ENCODE measurements around the gene DNAJC5G.
A peak's percentile ranks its signal among the peaks of the same experiment; 100 is the strongest.

Gene DNAJC5G

GRCh38 chr2:27320958-27321543, 45.8 kb downstream of the DNAJC5G start:
- ATAC-seq (ENCODE audit: low read depth) = peak; percentile 85
- peak; percentile 96 for DNase-seq (ENCODE audit: low spot score)
- peak; percentile 80 for TF ChIP-seq CTCF (IDR thresholded peaks at IDR 0.05; ENCODE audit: poor library complexity, severe bottlenecking)
- Histone ChIP-seq H3K4me1 (ENCODE audit: insufficient read depth, poor library complexity, severe bottlenecking) (peaks cover 13% of the 10 kb centered on the region), H3K4me3 (ENCODE audit: severe bottlenecking) (no peak overlapping the region), H3K9me3 (ENCODE audit: severe bottlenecking) (no peaks in the 10 kb centered on the region), H3K27me3 (ENCODE audit: insufficient read depth, poor library complexity, severe bottlenecking) (no peaks in the 10 kb centered on the region), H3K27ac (ENCODE audit: poor library complexity, severe bottlenecking) (peak overlapping the region; percentile 85), H3K36me3 (ENCODE audit: low read depth) (no peaks in the 10 kb centered on the region)

GRCh38 chr2:27322301-27322765, 47.1 kb downstream of the DNAJC5G start:
- H3K27ac ChIP-seq (ENCODE audit: poor library complexity, severe bottlenecking) = peak overlapping the region; percentile 85
- peak overlapping the region; percentile 70 for H3K4me3 ChIP-seq (ENCODE audit: severe bottlenecking)
- no peaks in the 10 kb centered on the region for H3K9me3 ChIP-seq (ENCODE audit: severe bottlenecking)
- TF ChIP-seq CTCF (IDR thresholded peaks at IDR 0.05; ENCODE audit: poor library complexity, severe bottlenecking) = no peak
- DNase-seq (ENCODE audit: low spot score) (no peak), ATAC-seq (ENCODE audit: low read depth) (no peak; the same call in 2 of the 3 replicates)
- H3K36me3 ChIP-seq (ENCODE audit: low read depth) = no peaks in the 10 kb centered on the region; the same call in 1 of the 2 replicates
- H3K27me3 ChIP-seq (ENCODE audit: insufficient read depth, poor library complexity, severe bottlenecking) = no peaks in the 10 kb centered on the region
- H3K4me1 ChIP-seq (ENCODE audit: insufficient read depth, poor library complexity, severe bottlenecking) = peaks cover 13% of the 10 kb centered on the region

DNA sequence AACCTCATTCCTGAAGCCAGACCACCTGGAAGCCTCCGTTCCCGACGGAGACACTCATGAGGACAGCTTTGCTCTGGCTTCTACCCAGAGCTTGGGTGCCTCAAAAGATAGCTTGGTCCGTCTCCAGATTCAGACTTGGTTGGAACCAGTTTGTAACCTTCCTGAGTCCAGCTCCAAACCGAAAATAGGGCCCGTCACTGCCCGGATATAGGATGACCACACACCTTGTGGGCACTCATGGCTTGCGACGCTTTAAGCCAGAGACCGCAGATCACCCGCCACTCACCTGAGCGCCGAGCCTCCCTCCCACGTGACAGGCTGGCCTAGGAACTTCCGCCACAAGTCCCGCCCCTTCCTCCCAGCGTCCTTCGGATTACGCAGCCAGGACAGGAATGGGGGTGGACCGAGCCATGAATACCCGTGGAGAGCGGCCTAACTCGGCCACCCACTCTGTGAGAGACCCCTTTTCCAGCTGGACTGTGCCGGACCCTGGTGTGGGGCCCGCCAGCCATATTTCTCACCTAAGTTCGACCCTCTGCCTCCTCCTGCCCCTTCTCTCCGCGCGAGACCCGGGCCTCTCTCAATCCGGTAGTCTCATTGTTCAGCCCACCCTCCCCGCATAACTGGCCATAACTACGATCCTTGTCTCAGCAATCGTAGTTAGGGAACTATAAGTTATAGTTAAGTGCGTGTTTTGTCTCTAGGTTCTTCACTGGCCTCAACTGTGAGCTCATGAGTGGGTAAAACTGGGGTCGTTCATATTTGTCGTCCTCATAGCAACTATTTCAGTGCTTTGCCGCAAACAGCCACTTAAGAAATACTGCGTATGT, 47.7 kb downstream of the DNAJC5G start, which contains the start of gene MPV17:
Gene MPV17 (minus strand): TSS at position 332 of the 830 bp plus-strand sequence. CDS start 580 bp downstream, outside the sequence.
- ATAC-seq (ENCODE audit: low read depth) = peak; percentile 79
- no peaks in the 10 kb centered on the region for H3K27me3 ChIP-seq (ENCODE audit: insufficient read depth, poor library complexity, severe bottlenecking)
- peak within 1 kb of the TSS; percentile 85 for H3K27ac ChIP-seq (ENCODE audit: poor library complexity, severe bottlenecking)
- peaks cover 13% of the 10 kb centered on the region for H3K4me1 ChIP-seq (ENCODE audit: insufficient read depth, poor library complexity, severe bottlenecking)
- DNase-seq (ENCODE audit: low spot score) = peak; percentile 93
- H3K4me3 ChIP-seq (ENCODE audit: severe bottlenecking) = peak within 1 kb of the TSS; percentile 70
- TF ChIP-seq CTCF (IDR thresholded peaks at IDR 0.05; ENCODE audit: poor library complexity, severe bottlenecking) = no peak
- H3K36me3 ChIP-seq (ENCODE audit: low read depth) = peaks cover 5% of the 10 kb centered on the region
- H3K9me3 ChIP-seq (ENCODE audit: severe bottlenecking) = no peaks in the 10 kb centered on the region

DNA sequence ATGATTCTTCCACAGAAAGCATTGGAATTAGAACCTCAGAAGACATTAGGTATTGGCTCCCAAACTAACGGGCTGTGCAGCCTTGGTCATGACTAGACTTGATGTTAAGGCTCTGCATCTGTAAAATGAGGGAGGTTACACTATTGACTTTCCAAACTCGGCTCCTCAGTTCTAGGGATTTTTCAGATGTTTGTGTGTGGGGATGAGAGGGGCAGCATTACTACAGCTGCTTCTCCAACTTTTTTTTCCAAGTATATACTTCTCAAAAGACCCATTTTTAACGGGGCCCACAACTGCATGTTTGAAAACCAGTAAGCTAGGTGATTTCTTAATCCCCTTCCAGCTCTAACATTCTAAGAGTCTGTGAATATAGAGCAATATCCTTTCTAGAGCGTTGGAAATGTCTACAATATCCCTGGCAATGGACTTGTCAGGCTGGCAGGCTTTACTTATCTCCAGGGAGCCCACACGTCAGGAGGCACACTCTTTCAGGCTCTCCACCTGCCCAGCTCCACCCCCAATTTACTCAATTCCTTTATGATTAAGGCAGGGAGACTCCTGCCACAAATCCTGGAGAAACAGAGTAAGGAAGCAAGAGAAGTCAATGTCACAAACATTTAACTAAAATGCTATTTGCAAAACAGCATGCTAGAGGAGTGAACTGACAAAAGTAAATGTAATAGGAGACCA, 48.5 kb downstream of the DNAJC5G start:
- no peaks in the 10 kb centered on the region for H3K27me3 ChIP-seq (ENCODE audit: insufficient read depth, poor library complexity, severe bottlenecking)
- no peak for TF ChIP-seq CTCF (IDR thresholded peaks at IDR 0.05; ENCODE audit: poor library complexity, severe bottlenecking)
- H3K4me3 ChIP-seq (ENCODE audit: severe bottlenecking) = peak overlapping the region; percentile 70
- peaks cover 13% of the 10 kb centered on the region for H3K4me1 ChIP-seq (ENCODE audit: insufficient read depth, poor library complexity, severe bottlenecking)
- H3K27ac ChIP-seq (ENCODE audit: poor library complexity, severe bottlenecking) = peak overlapping the region; percentile 85
- no peak for DNase-seq (ENCODE audit: low spot score)
- H3K36me3 ChIP-seq (ENCODE audit: low read depth) = peaks cover 12% of the 10 kb centered on the region
- ATAC-seq (ENCODE audit: low read depth) = no peak
- no peaks in the 10 kb centered on the region for H3K9me3 ChIP-seq (ENCODE audit: severe bottlenecking)
